Endodermal cell (in vitro differentiated cells): ENCODE results near the gene MACROD1. TPM values are rescaled to one million over a fixed set of nuclear protein-coding genes. Genes with fewer than 3 reads are reported as not detected.

Source experiments
- DNase-seq: peaks from one replicate; pipeline ENCODE4 v3.0.0-alpha.2; 2017
- H3K27ac ChIP-seq: 2 replicates; pipeline ENCODE4 v1.5.1; 2013; ENCODE audit warnings: mild to moderate bottlenecking, low read depth, low read length, moderate library complexity
- H3K27me3 ChIP-seq: 2 replicates; pipeline ENCODE4 v1.6.1; 2013; ENCODE audit warnings: mild to moderate bottlenecking, low read length, moderate library complexity; ENCODE audit not compliant: insufficient read depth, control insufficient read depth, poor library complexity, severe bottlenecking
- H3K36me3 ChIP-seq: 2 replicates; pipeline ENCODE4 v1.7.0; 2013; ENCODE audit warnings: mild to moderate bottlenecking, low read length, moderate library complexity; ENCODE audit not compliant: control insufficient read depth, insufficient read depth
- H3K4me1 ChIP-seq: one replicate; pipeline ENCODE4 v1.7.0; 2013; ENCODE audit warnings: low read length; ENCODE audit not compliant: control insufficient read depth, insufficient read depth
- H3K4me3 ChIP-seq: 2 replicates; pipeline ENCODE4 v1.5.1; 2013; ENCODE audit warnings: mild to moderate bottlenecking, low read length, moderate library complexity
- H3K9ac ChIP-seq: 2 replicates; pipeline ENCODE4 v1.6.1; 2013; ENCODE audit warnings: mild to moderate bottlenecking, low read length, moderate library complexity; ENCODE audit not compliant: poor library complexity, severe bottlenecking; ENCODE audit errors: extremely low read depth
- H3K9me3 ChIP-seq: 2 replicates; pipeline ENCODE4 v1.6.1; 2013; ENCODE audit warnings: mild to moderate bottlenecking, low read length, moderate library complexity; ENCODE audit not compliant: control insufficient read depth
- H3K27ac Mint-ChIP-seq: 2 replicates; pipeline ENCODE4 v1.8.0; 2020; ENCODE audit warnings: mixed read lengths
- H3K27me3 Mint-ChIP-seq: 2 replicates; pipeline ENCODE4 v1.8.0; 2021; ENCODE audit warnings: mild to moderate bottlenecking, mixed read lengths; ENCODE audit not compliant: insufficient read depth
- H3K36me3 Mint-ChIP-seq: 2 replicates; pipeline ENCODE4 v1.8.0; 2020; ENCODE audit warnings: low read depth, mixed read lengths
- H3K4me1 Mint-ChIP-seq: 2 replicates; pipeline ENCODE4 v1.8.0; 2020; ENCODE audit warnings: mixed read lengths
- H3K4me3 Mint-ChIP-seq: 2 replicates; pipeline ENCODE4 v1.8.0; 2020; ENCODE audit warnings: mild to moderate bottlenecking, moderate library complexity, mixed read lengths
- H3K9me3 Mint-ChIP-seq: 2 replicates; pipeline ENCODE4 v1.8.0; 2020; ENCODE audit warnings: mild to moderate bottlenecking, mixed read lengths
- CTCF ChIP-seq: fragments of 200-600 bp; sonication (generic); conservative IDR thresholded peaks from 2 replicates; pipeline ENCODE4 v1.5.0; 2021; ENCODE audit warnings: antibody characterized with exemption, mild to moderate bottlenecking
- WGBS, 2 experiments: methylation state at CpG; one replicate each; pipeline versions ENCODE4 v1.1.5 to v1.1.7; 2013; ENCODE audit warnings: missing lambda C conversion rate in 2 of 2, mixed read lengths in 1 of 2; ENCODE audit not compliant: insufficient coverage in 1 of 2, insufficient read length in 1 of 2; 5-methylcytosine and 5-hydroxymethylcytosine counted together
- total RNA-seq, 2 donors: library from RNA; stranded (reverse); fragmentation: NEBNext Ultra II Directional in 1 of 2; extraction: Animal tissue kit (Norgen Biotek cat#: 25700) in 1 of 2; gene quantifications; 2 replicates in 1 of 2; 3 replicates in 1 of 2; pipeline ENCODE4 v1.2.1, GENCODE V29; 2021

The MACROD1 gene
- total RNA-seq, 2 donors from 2014 or later: 23.0 to 41.9 TPM

- no peaks in the 10 kb centered on the region for H3K36me3 ChIP-seq
- DNase-seq: no peak
- WGBS, 2 experiments: 94 to 95% methylated on average over 25 to 28 of the region's 28 CpGs
- no peak overlapping the region for H3K27ac ChIP-seq
- H3K27me3 ChIP-seq: no peaks in the 10 kb centered on the region
- Mint-ChIP-seq H3K27me3 (peaks cover 37% of the 10 kb centered on the region), H3K36me3 (no peaks in the 10 kb centered on the region), H3K4me3 (no peak overlapping the region), H3K9me3 (no peaks in the 10 kb centered on the region), H3K27ac (no peak overlapping the region), H3K4me1 (peaks cover 2% of the 10 kb centered on the region)
- no peaks in the 10 kb centered on the region for H3K9me3 ChIP-seq
- no peak for TF ChIP-seq CTCF
- no peak overlapping the region for H3K4me3 ChIP-seq
- H3K4me1 ChIP-seq: no peaks in the 10 kb centered on the region
- no peak overlapping the region for H3K9ac ChIP-seq
Observed at GRCh38 chr11:64083398-64084080, 82.4 kb downstream of the MACROD1 start.

- no peak overlapping the region for H3K4me3 ChIP-seq
- H3K36me3 ChIP-seq: no peaks in the 10 kb centered on the region
- TF ChIP-seq CTCF: no peak
- no peak overlapping the region for H3K9ac ChIP-seq
- WGBS, 2 experiments: 86 to 89% methylated on average over 18 to 27 of the region's 27 CpGs
- no peak for DNase-seq
- peaks cover 38% of the 10 kb centered on the region for H3K27me3 Mint-ChIP-seq
- no peaks in the 10 kb centered on the region for H3K9me3 ChIP-seq
- H3K9me3 Mint-ChIP-seq: no peaks in the 10 kb centered on the region
- H3K4me1 ChIP-seq: no peaks in the 10 kb centered on the region
- no peaks in the 10 kb centered on the region for H3K27me3 ChIP-seq
- H3K36me3 Mint-ChIP-seq: no peaks in the 10 kb centered on the region
- no peak overlapping the region for H3K27ac ChIP-seq
- H3K27ac Mint-ChIP-seq: no peak overlapping the region
- H3K4me1 Mint-ChIP-seq: no peaks in the 10 kb centered on the region
- H3K4me3 Mint-ChIP-seq: no peak overlapping the region
Observed at GRCh38 chr11:64081745-64082442, 84.0 kb downstream of the MACROD1 start.

DNA sequence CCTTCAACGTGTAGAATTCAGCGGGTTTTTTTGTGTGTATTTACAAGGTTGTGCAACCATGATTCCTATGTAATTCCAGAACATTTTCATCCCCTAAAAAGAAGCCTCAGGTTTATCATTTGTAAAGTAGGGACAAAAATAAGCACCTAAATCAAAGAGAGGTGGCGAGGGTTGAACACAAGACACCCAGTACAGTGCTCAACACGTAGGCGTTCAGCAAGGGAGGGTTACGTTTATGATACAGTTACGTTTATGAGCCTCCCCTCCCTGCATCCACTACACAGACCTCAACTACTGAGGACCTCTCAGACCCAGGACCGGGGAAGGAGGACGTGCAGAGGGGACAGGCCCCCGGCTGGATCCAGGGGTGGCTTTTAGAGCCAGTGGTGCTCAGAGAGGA is 85.5 kb downstream of the MACROD1 start:
- no peak for TF ChIP-seq CTCF
- H3K9me3 ChIP-seq: no peaks in the 10 kb centered on the region
- Mint-ChIP-seq H3K4me1 (no peaks in the 10 kb centered on the region), H3K27me3 (peaks cover 48% of the 10 kb centered on the region), H3K27ac (no peak overlapping the region), H3K4me3 (no peak overlapping the region), H3K9me3 (no peaks in the 10 kb centered on the region), H3K36me3 (no peaks in the 10 kb centered on the region)
- H3K27me3 ChIP-seq: no peaks in the 10 kb centered on the region
- no peaks in the 10 kb centered on the region for H3K4me1 ChIP-seq
- H3K27ac ChIP-seq: no peak overlapping the region
- no peak overlapping the region for H3K9ac ChIP-seq
- 94 to 100% methylated on average over 1 to 9 of the region's 10 CpGs for WGBS, 2 experiments
- H3K36me3 ChIP-seq: no peaks in the 10 kb centered on the region
- no peak overlapping the region for H3K4me3 ChIP-seq
- DNase-seq: no peak
